BJ (cell line): ENCODE data around the gene ITK. TPM values are rescaled to one million over a fixed set of nuclear protein-coding genes. Genes with fewer than 3 reads are reported as not detected.

Experiments
- CTCF ChIA-PET: fragments of 350-600 bp; formaldehyde crosslinking; extraction: SDS; loops from one replicate; lab custom pipeline; 2021; ENCODE audit warnings: antibody characterized with exemption, inconsistent platforms; lab: Yijun Ruan, JAX
- POLR2A ChIA-PET: fragments of 300-600 bp; sonication (Branson Sonifier 250); formaldehyde crosslinking; extraction: SDS; loops from one replicate; lab custom pipeline; 2021; ENCODE audit warnings: antibody characterized with exemption; lab: Charles Lee
- DNase-seq: peaks from one replicate; pipeline ENCODE4 v3.0.0-alpha.2; 2011; ENCODE audit warnings: low read depth
- H3K27me3 ChIP-seq: 2 replicates; pipeline ENCODE4 v1.6.0; 2011; ENCODE audit warnings: low read length; ENCODE audit not compliant: control insufficient read depth, insufficient read depth
- H3K36me3 ChIP-seq: 2 replicates; pipeline ENCODE4 v1.5.1; 2011; ENCODE audit warnings: low read length; ENCODE audit not compliant: control insufficient read depth, insufficient read depth
- H3K4me3 ChIP-seq: 2 replicates; pipeline ENCODE4 v1.5.1; 2011; ENCODE audit warnings: low read depth, mild to moderate bottlenecking, control low read depth, low read length
- CTCF ChIP-seq: IDR thresholded peaks from 2 replicates; pipeline ENCODE4 v1.5.1; 2011; ENCODE audit warnings: low read depth, mild to moderate bottlenecking, control low read depth, inconsistent platforms, low read length, moderate library complexity; ENCODE audit not compliant: insufficient read depth
- polyA plus RNA-seq: library from polyadenylated mRNA; depleted of rRNA; stranded (reverse); fragments of >200 nt; gene quantifications from 2 replicates; pipeline ENCODE4 v1.2.3, GENCODE V29; 2011

ITK gene
- polyA plus RNA-seq, 1 experiment, result not detected

DNA sequence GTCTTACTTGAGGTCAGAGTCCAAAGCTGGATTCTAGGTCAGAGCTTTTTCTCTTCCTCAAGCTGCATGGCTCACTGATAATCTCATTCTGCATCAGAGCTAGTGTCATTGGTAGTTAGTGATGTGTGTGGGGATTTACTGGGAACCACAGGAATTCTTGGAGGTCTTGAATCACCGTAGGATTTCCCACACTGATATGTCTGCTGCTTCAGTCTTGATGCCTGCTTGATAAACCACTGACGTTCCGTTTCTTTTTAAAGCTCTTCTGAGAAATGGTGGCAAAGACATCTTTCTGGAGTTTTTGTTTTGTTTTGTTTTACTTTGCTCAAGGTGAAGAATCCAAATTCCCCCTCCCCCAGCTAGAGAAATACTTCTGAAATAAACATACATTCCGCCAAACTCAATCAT is 13.4 kb upstream of the ITK start:
- TF ChIP-seq CTCF, result no peak
- DNase-seq, result no peak
- Histone ChIP-seq H3K27me3 (peaks cover 1% of the 10 kb centered on the region; the same call in 1 of the 2 replicates), H3K36me3 (no peaks in the 10 kb centered on the region), H3K4me3 (no peak overlapping the region)
- POLR2A ChIA-PET, result no interaction called here
- CTCF ChIA-PET, result interaction anchor here (2.1 kb wide), 1 partner anchor 12 kb away, joined by 8 read pairs; no protein-coding TSS in a partner anchor

- TF ChIP-seq CTCF, result no peak
- CTCF ChIA-PET, result interaction anchor here (0.7 to 2.1 kb wide), 2 partner anchors 11 to 1333 kb away, joined by 3 to 8 read pairs; no protein-coding TSS in a partner anchor
- H3K36me3 ChIP-seq, result no peaks in the 10 kb centered on the region
- H3K4me3 ChIP-seq, result no peak overlapping the region
- no peak for DNase-seq
- H3K27me3 ChIP-seq, result peaks cover 1% of the 10 kb centered on the region; the same call in 1 of the 2 replicates
- POLR2A ChIA-PET, result no interaction called here
Observed at GRCh38 chr5:157168286-157168685, 12.4 kb upstream of the ITK start.

DNA sequence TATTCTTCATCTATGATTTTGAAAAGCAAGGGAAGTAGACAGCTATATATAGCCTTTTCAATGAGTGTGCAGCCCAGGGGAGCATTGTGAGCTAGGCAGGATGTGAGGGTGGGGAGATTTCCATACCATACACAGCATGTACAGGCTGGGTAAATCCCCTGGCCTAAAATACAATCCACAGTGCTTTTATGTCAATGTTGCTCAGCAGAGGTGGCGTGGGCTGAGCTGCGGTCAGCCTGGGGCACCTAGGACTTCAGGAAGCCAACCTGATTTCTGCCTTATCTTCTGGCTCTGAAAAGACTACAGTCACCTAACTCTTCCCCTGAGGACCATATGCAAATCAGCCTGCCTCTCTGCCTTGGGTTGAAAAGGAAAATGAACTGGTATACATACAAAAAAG is 8.2 kb upstream of the ITK start:
- DNase-seq, result no peak
- no peaks in the 10 kb centered on the region; the same call in 1 of the 2 replicates for H3K27me3 ChIP-seq
- H3K4me3 ChIP-seq, result no peak overlapping the region
- no peak for TF ChIP-seq CTCF
- ChIA-PET CTCF (interaction anchor here (1.2 kb wide), 1 partner anchor 17 kb away, joined by 3 read pairs; no protein-coding TSS in a partner anchor), POLR2A (no interaction called here)
- H3K36me3 ChIP-seq, result no peaks in the 10 kb centered on the region

DNA sequence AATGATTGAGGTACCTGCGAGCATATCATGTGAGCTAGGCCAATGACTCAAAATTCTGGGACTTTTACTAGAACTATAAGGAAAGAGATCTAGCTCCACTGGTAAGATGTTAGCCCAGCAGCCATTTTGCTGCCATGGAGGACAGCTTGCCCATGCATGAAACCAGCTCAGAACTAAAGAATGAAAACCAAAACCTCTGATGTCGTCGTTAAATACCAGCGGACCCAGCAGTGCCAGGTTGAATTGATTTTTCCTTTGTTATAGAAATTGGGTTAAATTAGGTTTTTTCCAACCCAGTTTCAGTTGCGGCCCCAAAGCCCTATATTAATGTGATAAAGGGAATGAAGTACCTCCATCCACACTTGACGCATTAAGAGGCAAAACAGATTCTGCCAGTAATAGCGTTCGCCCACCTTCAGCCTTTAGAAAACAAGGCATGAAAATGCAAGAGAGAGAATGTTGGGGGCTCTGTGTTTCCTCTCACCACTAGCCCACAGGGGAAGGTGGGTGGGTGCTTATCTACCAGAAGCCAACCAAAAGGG is 5.5 kb upstream of the ITK start:
- TF ChIP-seq CTCF, result no peak
- Histone ChIP-seq H3K36me3 (no peaks in the 10 kb centered on the region), H3K4me3 (no peak overlapping the region), H3K27me3 (no peaks in the 10 kb centered on the region; the same call in 1 of the 2 replicates)
- CTCF ChIA-PET, result no interaction called here
- DNase-seq, result no peak
- POLR2A ChIA-PET, result no interaction called here

GRCh38 chr5:157177953-157178352 is 2.7 kb upstream of the ITK start:
- ChIA-PET POLR2A (no interaction called here), CTCF (no interaction called here)
- DNase-seq, result no peak
- no peak overlapping the region for H3K4me3 ChIP-seq
- H3K36me3 ChIP-seq, result no peaks in the 10 kb centered on the region
- peaks cover 1% of the 10 kb centered on the region; the same call in 1 of the 2 replicates for H3K27me3 ChIP-seq
- TF ChIP-seq CTCF, result no peak
